Hepatocyte (in vitro differentiated cells): ENCODE measurements around the gene HIVEP2. TPM values are rescaled to one million over a fixed set of nuclear protein-coding genes. Genes with fewer than 3 reads are reported as not detected.

ENCODE experiments used
- DNase-seq: peaks from one replicate; pipeline ENCODE4 v3.0.0-alpha.2; 2016; ENCODE audit warnings: low spot score
- H2AFZ ChIP-seq: fragments of 200-600 bp; sonication (generic); 2 replicates; pipeline ENCODE4 v1.6.0; 2016; ENCODE audit warnings: antibody characterized with exemption, mild to moderate bottlenecking
- H3K27ac ChIP-seq: fragments of 200-600 bp; sonication (generic); 2 replicates; pipeline ENCODE4 v1.5.1; 2016; ENCODE audit warnings: mild to moderate bottlenecking
- H3K27me3 ChIP-seq: fragments of 200-600 bp; sonication (generic); 2 replicates; pipeline ENCODE4 v1.6.1; 2016
- H3K36me3 ChIP-seq: fragments of 200-600 bp; sonication (generic); replicated peaks from 2 replicates; pipeline ENCODE4 v1.5.1; 2016; ENCODE audit warnings: low read depth; ENCODE audit not compliant: insufficient read depth
- H3K4me1 ChIP-seq: fragments of 200-600 bp; sonication (generic); 2 replicates; pipeline ENCODE4 v1.5.1; 2016; ENCODE audit warnings: mild to moderate bottlenecking, moderate library complexity; ENCODE audit not compliant: insufficient read depth
- H3K4me2 ChIP-seq: fragments of 200-600 bp; sonication (generic); 2 replicates; pipeline ENCODE4 v1.6.0; 2016
- H3K4me3 ChIP-seq: fragments of 200-600 bp; sonication (generic); 2 replicates; pipeline ENCODE4 v1.5.1; 2016; ENCODE audit warnings: mild to moderate bottlenecking
- H3K79me2 ChIP-seq: fragments of 200-600 bp; sonication (generic); 2 replicates; pipeline ENCODE4 v1.6.0; 2017; ENCODE audit warnings: mild to moderate bottlenecking
- H3K9me2 ChIP-seq: fragments of 200-600 bp; sonication (generic); replicated peaks from 2 replicates; pipeline ENCODE4 v1.6.0; 2017; ENCODE audit warnings: mild to moderate bottlenecking; ENCODE audit not compliant: insufficient read depth
- H3K9me3 ChIP-seq: fragments of 200-600 bp; sonication (generic); 2 replicates; pipeline ENCODE4 v1.5.1; 2016; ENCODE audit warnings: low read depth, mild to moderate bottlenecking
- H4K20me1 ChIP-seq: fragments of 200-600 bp; sonication (generic); 2 replicates; pipeline ENCODE4 v1.6.0; 2016; ENCODE audit warnings: mild to moderate bottlenecking; ENCODE audit not compliant: insufficient read depth, poor library complexity, severe bottlenecking
- CTCF ChIP-seq: fragments of 200-600 bp; sonication (generic); IDR thresholded peaks from 2 replicates; pipeline ENCODE4 v1.5.1; 2016; ENCODE audit warnings: antibody characterized with exemption, mild to moderate bottlenecking; ENCODE audit not compliant: poor library complexity
- EZH2 ChIP-seq: fragments of 200-600 bp; sonication (generic); IDR thresholded peaks from 2 replicates; pipeline ENCODE4 v1.6.1; 2016; ENCODE audit warnings: antibody characterized with exemption, mild to moderate bottlenecking, borderline replicate concordance
- EZH2phosphoT487 ChIP-seq: fragments of 200-600 bp; sonication (generic); IDR thresholded peaks from one replicate; pipeline ENCODE4 v1.6.1; 2018; ENCODE audit warnings: antibody characterized with exemption, mild to moderate bottlenecking, low read depth, moderate library complexity; ENCODE audit not compliant: unreplicated experiment, severe bottlenecking
- WGBS: methylation state at CpG from one replicate; pipeline ENCODE4 v1.1.6; 2016; ENCODE audit warnings: low lambda C conversion rate; ENCODE audit errors: missing lambda C conversion rate; 5-methylcytosine and 5-hydroxymethylcytosine counted together
- polyA plus RNA-seq: library from polyadenylated mRNA; unstranded; fragments of >200 nt; fragmentation: Nextera tagmentation; extraction: Ambion mirVana; gene quantifications from 2 replicates; pipeline ENCODE4 v1.2.1, GENCODE V29; 2016
- total RNA-seq: library from RNA; depleted of rRNA; stranded (reverse); fragments of >200 nt; gene quantifications from 2 replicates; pipeline ENCODE4 v1.2.3, GENCODE V29; 2014

HIVEP2 gene
- total and polyA plus RNA-seq, 2 experiments from 2014 or later = 3.3 to 9.4 TPM

DNA sequence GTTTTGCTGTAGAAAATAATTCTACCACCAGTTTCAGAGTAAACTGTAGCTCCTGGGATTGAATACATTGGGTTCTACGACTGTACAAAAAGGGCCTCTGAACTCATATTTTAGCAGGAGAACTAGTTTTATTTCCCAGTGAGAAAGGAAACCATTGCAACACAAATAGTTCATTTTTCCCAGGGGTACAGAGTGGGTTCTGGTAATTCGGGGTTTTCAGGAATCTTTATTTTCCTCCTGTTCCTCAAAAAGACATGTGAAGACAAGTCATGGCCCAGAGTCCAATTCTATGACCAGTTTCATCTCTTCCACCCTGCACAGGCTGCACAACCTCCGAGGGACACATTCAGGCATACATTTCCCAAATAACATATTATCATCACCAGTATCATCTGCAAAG, 222.1 kb downstream of the HIVEP2 start:
- Histone ChIP-seq H3K27me3 (no peaks in the 10 kb centered on the region), H3K4me2 (no peak overlapping the region), H3K9me2 (no peaks in the 10 kb centered on the region), H3K79me2 (no peaks in the 10 kb centered on the region), H4K20me1 (no peaks in the 10 kb centered on the region), H3K9me3 (peaks cover 3% of the 10 kb centered on the region), H3K4me3 (no peak overlapping the region), H3K4me1 (peaks cover under 1% of the 10 kb centered on the region), H3K36me3 (no peaks in the 10 kb centered on the region), H2AFZ (no peak overlapping the region), H3K27ac (no peak overlapping the region)
- WGBS = 87% methylated on average over 3 of the region's 3 CpGs
- no peak for TF ChIP-seq EZH2
- TF ChIP-seq EZH2phosphoT487 = no peak
- no peak for TF ChIP-seq CTCF
- no peak for DNase-seq

- Histone ChIP-seq H3K36me3 (no peaks in the 10 kb centered on the region), H3K4me3 (no peak overlapping the region), H3K9me3 (peaks cover 3% of the 10 kb centered on the region), H3K4me1 (no peaks in the 10 kb centered on the region), H3K4me2 (no peak overlapping the region), H3K27ac (no peak overlapping the region), H4K20me1 (no peaks in the 10 kb centered on the region), H2AFZ (no peak overlapping the region), H3K9me2 (no peaks in the 10 kb centered on the region), H3K79me2 (no peaks in the 10 kb centered on the region), H3K27me3 (no peaks in the 10 kb centered on the region)
- DNase-seq = no peak
- TF ChIP-seq EZH2phosphoT487 (no peak), CTCF (no peak), EZH2 (no peak)
- 88% methylated on average over 3 of the region's 3 CpGs for WGBS
These were observed 223.0 kb downstream of the HIVEP2 start for GRCh38 chr6:142722012-142722411.

DNA sequence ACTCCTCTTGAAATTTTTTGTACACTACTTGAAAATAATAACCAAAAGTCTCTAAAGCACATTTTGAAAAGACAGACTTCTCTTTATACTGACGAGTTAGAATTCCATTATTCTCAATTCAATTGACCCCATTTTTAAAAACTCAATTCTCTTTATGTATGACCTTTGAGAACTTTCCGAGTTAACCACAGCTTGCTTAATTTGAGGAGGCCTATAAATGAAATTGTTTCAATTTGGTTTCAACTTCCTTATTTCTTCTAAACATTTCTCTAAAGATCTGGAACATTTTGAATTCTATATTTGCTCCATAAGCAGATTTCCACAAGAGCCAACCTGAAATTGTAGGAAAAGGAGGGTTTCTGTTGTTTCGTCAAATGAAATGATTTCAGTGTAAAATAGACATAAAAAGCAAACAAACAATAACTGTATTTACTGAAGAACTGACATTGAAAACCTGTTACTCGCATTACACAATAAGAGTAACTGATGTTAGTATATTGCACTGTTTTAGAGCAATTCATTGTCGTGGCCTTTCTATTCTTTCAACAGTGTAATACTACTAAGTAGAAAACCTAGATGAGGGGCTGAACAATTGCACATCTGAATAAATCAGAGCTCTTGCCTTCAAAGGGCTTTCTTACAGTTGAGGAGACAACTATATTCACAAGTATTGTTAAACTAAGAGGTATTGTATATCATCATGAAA, 223.6 kb downstream of the HIVEP2 start:
- H3K4me3 ChIP-seq = no peak overlapping the region
- H3K4me2 ChIP-seq = no peak overlapping the region
- peaks cover 3% of the 10 kb centered on the region for H3K9me3 ChIP-seq
- TF ChIP-seq CTCF (no peak), EZH2phosphoT487 (no peak), EZH2 (no peak)
- H3K27ac ChIP-seq = no peak overlapping the region
- no peaks in the 10 kb centered on the region for H3K4me1 ChIP-seq
- H4K20me1 ChIP-seq = no peaks in the 10 kb centered on the region
- DNase-seq = no peak
- 90% methylated on average over 5 of the region's 5 CpGs for WGBS
- H3K9me2 ChIP-seq = no peaks in the 10 kb centered on the region
- no peak overlapping the region for H2AFZ ChIP-seq
- no peaks in the 10 kb centered on the region for H3K27me3 ChIP-seq
- H3K79me2 ChIP-seq = no peaks in the 10 kb centered on the region
- H3K36me3 ChIP-seq = no peaks in the 10 kb centered on the region
